SK-N-MC (cell line): Measurements from ENCODE around the gene ADCYAP1.

Experiments
- EZH2 ChIP-seq: fragments of 200-600 bp; sonication (generic); IDR thresholded peaks from one replicate; pipeline ENCODE4 v1.6.1; 2017; ENCODE audit warnings: antibody characterized with exemption
- FOXP2 ChIP-seq: optimal IDR thresholded peaks from 2 replicates; pipeline ENCODE3; 2011; ENCODE audit warnings: mild to moderate bottlenecking, moderate library complexity; ENCODE audit not compliant: insufficient read depth; ENCODE audit errors: extremely low read length, control extremely low read depth

DNA sequence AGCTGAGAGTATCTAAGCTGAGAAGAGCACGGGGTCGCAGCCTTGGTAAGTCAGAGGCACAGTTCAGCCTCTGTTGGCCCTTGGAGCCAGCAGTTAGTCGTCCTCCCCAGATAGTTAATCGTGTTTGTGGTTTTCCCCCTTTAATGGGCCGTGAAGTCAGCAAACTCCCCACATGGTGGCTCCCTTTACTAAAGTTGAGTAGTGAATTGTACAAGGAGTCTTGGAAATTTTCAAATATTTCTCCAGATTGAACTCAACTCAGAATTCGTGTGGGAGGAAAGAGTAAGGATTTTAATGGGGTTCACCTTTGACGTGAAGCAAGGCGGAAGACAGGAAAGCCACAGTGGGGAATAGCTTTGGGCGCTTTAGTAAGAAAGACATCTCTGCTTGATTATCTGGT is 2.4 kb upstream of the ADCYAP1 start:
- TF ChIP-seq FOXP2 (no peak), EZH2 (no peak)
